OCI-LY3 (cell line): ENCODE measurements around the gene NDFIP2.

Experiments
- H2AFZ ChIP-seq: fragments of 200-600, 300-600 bp; shearing (Covaris generic); 2 replicates; pipeline ENCODE4 v1.6.0; 2014; ENCODE audit warnings: antibody characterized with exemption, low read depth, low read length
- H3K27ac ChIP-seq: fragments of 200-600, 300-600 bp; sonication (generic); 2 replicates; pipeline ENCODE4 v1.5.1; 2014; ENCODE audit warnings: mild to moderate bottlenecking, low read length, moderate library complexity, mixed read lengths
- H3K27me3 ChIP-seq: fragments of 200-600, 300-600 bp; sonication (generic); 2 replicates; pipeline ENCODE4 v1.6.1; 2014; ENCODE audit warnings: low read depth, low read length, mixed read lengths
- H3K36me3 ChIP-seq: fragments of 200-600, 300-600 bp; sonication (generic); replicated peaks from 2 replicates; pipeline ENCODE3; 2014; ENCODE audit warnings: low read depth, low read length, mixed read lengths
- H3K4me1 ChIP-seq: fragments of 300-600, 200-600 bp; sonication (generic); 2 replicates; pipeline ENCODE4 v1.6.1; 2014; ENCODE audit warnings: low read length, mixed read lengths
- H3K4me2 ChIP-seq: fragments of 200-600, 300-600 bp; sonication (generic); 2 replicates; pipeline ENCODE4 v1.6.1; 2014; ENCODE audit warnings: low read length, mixed read lengths
- H3K4me3 ChIP-seq: fragments of 300-600, 200-600 bp; sonication (generic); 2 replicates; pipeline ENCODE4 v1.5.1; 2014; ENCODE audit warnings: antibody characterized with exemption, mild to moderate bottlenecking, low read length, moderate library complexity
- H3K79me2 ChIP-seq: fragments of 300-600, 200-600 bp; shearing (Covaris generic); 2 replicates; pipeline ENCODE4 v1.6.1; 2014; ENCODE audit warnings: mild to moderate bottlenecking, low read length, mixed read lengths
- H3K9ac ChIP-seq: fragments of 300-600, 200-600 bp; shearing (Covaris generic); 2 replicates; pipeline ENCODE4 v1.6.0; 2014; ENCODE audit warnings: mild to moderate bottlenecking, low read length, moderate library complexity
- H3K9me3 ChIP-seq: fragments of 200-600, 300-600 bp; shearing (Covaris generic); 2 replicates; pipeline ENCODE4 v1.6.1; 2014; ENCODE audit warnings: low read length, mixed read lengths; ENCODE audit not compliant: insufficient read depth
- H4K20me1 ChIP-seq: fragments of 200-600, 300-600 bp; sonication (generic); 2 replicates; pipeline ENCODE4 v1.6.1; 2016; ENCODE audit warnings: low read length, mixed read lengths; ENCODE audit not compliant: insufficient read depth
- CTCF ChIP-seq: fragments of 200-600, 300-600 bp; sonication (generic); IDR thresholded peaks from 2 replicates; pipeline ENCODE4 v1.5.1; 2014; ENCODE audit warnings: antibody characterized with exemption, low read length, low read depth
- EZH2phosphoT487 ChIP-seq: fragments of 200-600 bp; shearing (Covaris generic); IDR thresholded peaks from 2 replicates; pipeline ENCODE4 v1.6.1; 2018; ENCODE audit warnings: antibody characterized with exemption, mixed run types, low read depth

The NDFIP2 gene

GRCh38 chr13:79525064-79525857 lies 44.3 kb downstream of the NDFIP2 start:
- H3K4me3 ChIP-seq, result no peak overlapping the region
- no peak overlapping the region for H2AFZ ChIP-seq
- TF ChIP-seq EZH2phosphoT487, result no peak
- no peak for TF ChIP-seq CTCF
- no peak overlapping the region; the same call in 1 of the 2 replicates for H3K27ac ChIP-seq
- peaks cover 20% of the 10 kb centered on the region for H3K4me1 ChIP-seq
- no peak overlapping the region for H3K9ac ChIP-seq
- H3K79me2 ChIP-seq, result no peaks in the 10 kb centered on the region
- no peaks in the 10 kb centered on the region for H4K20me1 ChIP-seq
- peak overlapping the region; percentile 45 for H3K4me2 ChIP-seq
- H3K36me3 ChIP-seq, result peaks cover 15% of the 10 kb centered on the region
- H3K27me3 ChIP-seq, result no peaks in the 10 kb centered on the region
- H3K9me3 ChIP-seq, result no peaks in the 10 kb centered on the region

GRCh38 chr13:79527698-79528097 lies 46.7 kb downstream of the NDFIP2 start:
- Histone ChIP-seq H3K4me3 (no peak overlapping the region), H3K4me2 (no peak overlapping the region), H4K20me1 (no peaks in the 10 kb centered on the region), H3K36me3 (peaks cover 11% of the 10 kb centered on the region), H2AFZ (no peak overlapping the region), H3K4me1 (peaks cover 15% of the 10 kb centered on the region), H3K27ac (no peak overlapping the region), H3K9ac (no peak overlapping the region), H3K27me3 (no peaks in the 10 kb centered on the region), H3K79me2 (no peaks in the 10 kb centered on the region), H3K9me3 (no peaks in the 10 kb centered on the region)
- TF ChIP-seq CTCF (no peak), EZH2phosphoT487 (no peak)

GRCh38 chr13:79528356-79528755 lies 47.4 kb downstream of the NDFIP2 start:
- no peak overlapping the region for H3K4me3 ChIP-seq
- H3K4me2 ChIP-seq, result no peak overlapping the region
- H3K4me1 ChIP-seq, result peaks cover 12% of the 10 kb centered on the region
- no peak overlapping the region for H3K9ac ChIP-seq
- H3K27me3 ChIP-seq, result no peaks in the 10 kb centered on the region
- no peak overlapping the region for H3K27ac ChIP-seq
- no peaks in the 10 kb centered on the region for H3K79me2 ChIP-seq
- no peaks in the 10 kb centered on the region for H3K9me3 ChIP-seq
- TF ChIP-seq EZH2phosphoT487 (no peak), CTCF (no peak)
- H3K36me3 ChIP-seq, result peaks cover 11% of the 10 kb centered on the region
- H4K20me1 ChIP-seq, result no peaks in the 10 kb centered on the region
- no peak overlapping the region for H2AFZ ChIP-seq

- Histone ChIP-seq H3K27ac (no peak overlapping the region), H3K36me3 (peaks cover 8% of the 10 kb centered on the region), H3K79me2 (no peaks in the 10 kb centered on the region), H3K9ac (no peak overlapping the region), H3K4me3 (no peak overlapping the region), H3K4me2 (no peak overlapping the region), H3K4me1 (peaks cover 12% of the 10 kb centered on the region), H4K20me1 (no peaks in the 10 kb centered on the region), H3K9me3 (no peaks in the 10 kb centered on the region), H2AFZ (no peak overlapping the region), H3K27me3 (no peaks in the 10 kb centered on the region)
- TF ChIP-seq EZH2phosphoT487 (no peak), CTCF (no peak)
Measured at GRCh38 chr13:79528759-79529191, 47.8 kb downstream of the NDFIP2 start.
